KBM-7 (cell line): ENCODE measurements around the gene TSNAX.
A peak's percentile ranks its signal among the peaks of the same experiment; 100 is the strongest.

Source experiments
- DNase-seq: peaks from one replicate; pipeline ENCODE4 v3.0.0-alpha.2; 2015
- in situ Hi-C: fragments of 300-500 bp; cut with MboI; formaldehyde crosslinking; loops from 2 replicates; pipeline ENCODE4 v1.14.3; 2020; ENCODE audit warnings: low sequenced_read_pairs, low pct_unique_long_range_greater_than_20kb, mixed read lengths

The TSNAX gene

DNA sequence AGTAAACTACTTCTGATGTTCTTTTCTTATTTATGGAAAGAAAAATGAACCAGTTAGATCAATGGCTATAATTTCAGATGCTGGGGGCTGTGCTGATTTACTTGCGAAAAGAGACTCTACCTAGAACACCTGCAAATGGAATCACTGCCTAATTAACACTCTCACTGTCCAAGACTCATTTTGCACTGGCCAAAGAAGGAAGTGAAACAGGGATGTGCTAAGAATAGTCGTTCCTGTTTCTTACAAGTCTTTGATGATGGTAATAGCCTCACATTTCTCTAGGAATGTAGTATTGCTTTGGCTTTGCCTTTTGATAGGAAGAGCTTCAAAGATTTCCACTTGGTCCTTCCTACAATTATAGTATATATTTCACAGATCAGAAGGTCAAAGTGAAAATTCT is 12.7 kb upstream of the TSNAX start:
- peak; percentile 41 for DNase-seq
- in situ Hi-C loops = no loop called here

GRCh38 chr1:231517076-231517475 is 11.4 kb upstream of the TSNAX start:
- in situ Hi-C loops = no loop called here
- no peak for DNase-seq

DNA sequence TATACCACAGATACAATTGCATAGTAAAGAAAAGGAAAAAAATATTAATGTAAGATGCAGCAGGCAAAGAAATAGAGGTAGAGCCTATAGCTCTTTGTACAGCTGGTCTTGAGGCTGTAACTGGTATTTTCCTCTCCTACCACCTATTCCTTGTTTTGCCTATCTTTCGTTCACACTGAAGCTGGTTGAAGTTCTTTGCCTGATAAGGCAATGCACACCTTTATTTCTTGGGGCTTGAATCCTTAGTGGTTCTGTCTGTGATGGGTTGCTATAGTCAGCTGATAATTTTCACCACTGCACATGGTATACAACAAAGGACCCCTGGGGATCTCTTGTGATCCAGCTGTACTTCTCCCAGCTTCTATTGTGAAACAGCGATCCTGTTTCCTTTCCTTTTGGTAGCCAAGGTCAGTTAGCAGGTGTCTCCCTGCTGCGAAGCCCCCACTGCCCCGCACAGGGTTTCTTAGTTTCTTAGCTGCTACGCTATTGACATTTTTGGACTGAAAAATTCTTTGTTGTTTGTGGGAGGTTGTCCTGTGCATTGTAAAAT is 9.9 kb upstream of the TSNAX start:
- DNase-seq = no peak
- in situ Hi-C loops = no loop called here

- in situ Hi-C loops = no loop called here
- no peak for DNase-seq
These were observed 9.3 kb upstream of the TSNAX start for GRCh38 chr1:231519166-231519565.

- DNase-seq = no peak
- in situ Hi-C loops = no loop called here
These were observed 6.4 kb upstream of the TSNAX start for GRCh38 chr1:231522038-231522437.

DNA sequence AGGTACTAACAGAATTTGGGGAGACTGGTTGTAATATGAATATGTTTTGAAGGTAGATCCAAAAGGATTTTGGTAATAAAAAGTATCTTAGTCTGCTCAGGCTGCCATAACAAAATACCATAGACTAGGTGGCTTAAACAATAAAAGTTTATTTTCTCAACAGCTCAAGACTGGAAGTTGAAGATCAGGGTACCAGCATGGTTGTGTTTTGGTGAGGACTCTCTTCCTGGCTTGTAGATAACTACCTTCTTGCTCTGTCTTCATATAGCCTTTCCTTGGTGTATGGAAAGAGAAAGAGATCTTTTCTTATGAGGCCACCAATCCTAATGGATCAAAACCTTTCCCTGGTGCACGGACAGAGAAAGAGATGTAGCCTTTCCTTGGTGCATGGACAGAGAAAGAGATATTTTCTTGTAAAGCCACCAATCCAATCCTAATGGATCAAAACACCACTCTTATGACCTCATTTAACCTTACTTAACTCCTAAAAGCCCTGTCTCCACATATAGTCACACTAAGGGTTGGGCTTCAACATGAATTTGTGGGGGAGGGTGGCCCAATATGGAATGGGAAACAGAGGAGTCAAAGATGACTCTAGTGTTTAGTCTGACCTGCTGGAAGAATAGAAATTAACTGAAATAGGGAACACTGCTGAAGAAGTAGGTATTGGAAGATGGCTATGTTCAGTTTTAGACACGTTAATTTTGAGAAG is 5.4 kb upstream of the TSNAX start:
- no peak for DNase-seq
- in situ Hi-C loops = no loop called here

GRCh38 chr1:231523816-231524215 is 4.7 kb upstream of the TSNAX start:
- DNase-seq = peak; percentile 51
- in situ Hi-C loops = no loop called here

DNA sequence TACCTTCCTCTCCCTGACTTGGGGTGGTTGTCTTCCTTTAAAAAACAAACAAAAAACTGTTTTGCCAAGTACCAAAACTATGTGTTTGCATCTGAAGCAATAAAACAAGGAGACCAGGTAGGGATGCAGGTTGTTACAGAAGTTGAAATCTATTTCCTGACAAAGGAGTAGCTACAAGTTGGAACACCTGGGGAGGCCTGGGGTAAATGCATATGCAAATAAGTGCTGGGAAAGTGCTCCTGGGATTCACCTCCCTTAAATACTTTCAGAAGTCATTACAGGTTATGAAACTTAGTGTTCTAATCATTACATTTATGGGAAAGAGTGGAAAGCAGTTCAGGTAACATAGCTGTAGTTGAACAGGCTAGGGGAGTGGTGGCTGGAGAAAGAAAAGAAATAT is 1.9 kb upstream of the TSNAX start:
- DNase-seq = no peak
- in situ Hi-C loops = no loop called here

DNA sequence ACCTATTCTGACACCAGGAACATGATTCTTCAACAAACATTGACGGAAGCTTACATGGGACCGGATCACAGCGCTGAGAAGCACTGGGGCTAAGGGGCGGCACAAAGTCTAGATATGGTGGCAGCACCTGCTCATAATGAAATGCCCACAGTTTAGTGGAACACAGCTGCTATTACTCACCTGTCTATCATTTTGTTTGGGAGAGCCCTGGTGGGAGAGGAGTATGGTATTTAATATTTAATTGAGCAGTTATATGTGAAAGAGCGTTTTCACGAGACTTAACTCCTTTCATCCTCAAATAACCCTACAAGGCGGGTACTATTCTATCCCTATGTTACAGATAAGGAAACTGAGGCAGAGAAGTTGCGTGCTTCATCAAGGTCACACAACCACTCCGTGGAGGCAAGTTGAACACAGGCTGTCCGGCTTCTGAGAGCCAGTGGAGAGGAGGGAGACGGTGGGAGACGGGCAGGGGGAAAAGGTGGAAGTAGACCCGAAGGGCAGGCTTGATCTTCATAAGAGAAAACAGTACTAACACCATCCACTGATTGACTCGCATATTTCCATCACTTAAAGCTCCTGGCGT is 790 bp upstream of the TSNAX start:
- in situ Hi-C loops = no loop called here
- no peak for DNase-seq

DNA sequence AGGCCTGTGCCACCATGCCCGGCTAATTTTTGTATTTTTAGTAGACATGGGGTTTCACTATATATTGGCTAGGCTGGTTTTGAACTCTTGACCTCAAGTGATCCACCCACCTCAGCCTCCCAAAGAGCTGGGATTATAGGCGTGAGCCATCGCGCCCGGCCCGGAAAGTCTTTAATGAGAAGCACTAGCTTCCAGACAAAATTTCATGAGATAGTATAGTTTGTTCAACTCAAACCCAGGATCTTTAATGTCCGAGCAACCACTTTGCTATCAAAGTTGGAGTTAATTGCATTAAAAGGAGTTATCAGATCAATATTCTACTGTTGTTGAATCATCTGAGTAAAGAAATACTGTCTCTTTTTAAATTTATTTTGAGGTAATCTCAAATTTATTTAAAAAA is 4.8 kb downstream of the TSNAX start:
- in situ Hi-C loops = no loop called here
- DNase-seq = no peak

- in situ Hi-C loops = no loop called here
- no peak for DNase-seq
These were observed 6.3 kb downstream of the TSNAX start for GRCh38 chr1:231534703-231535159.

DNA sequence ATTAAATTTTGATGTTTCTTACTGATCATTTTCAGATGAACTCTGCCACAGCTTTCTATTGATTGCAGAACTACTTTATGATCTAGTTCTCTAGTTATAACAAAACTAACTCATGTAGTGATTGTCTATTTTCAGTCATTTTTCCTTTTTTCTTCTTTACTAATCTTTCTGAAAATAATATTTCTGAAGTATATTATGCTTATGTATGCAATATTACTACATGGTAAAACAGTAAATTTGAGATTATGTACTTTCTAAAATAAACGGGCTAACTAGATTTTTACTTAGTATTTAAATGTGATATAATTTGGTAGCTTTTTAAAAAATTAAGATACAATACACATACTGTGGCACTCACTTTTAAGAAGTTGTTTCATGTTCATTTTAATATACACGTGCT is 7.6 kb downstream of the TSNAX start:
- in situ Hi-C loops = no loop called here

DNA sequence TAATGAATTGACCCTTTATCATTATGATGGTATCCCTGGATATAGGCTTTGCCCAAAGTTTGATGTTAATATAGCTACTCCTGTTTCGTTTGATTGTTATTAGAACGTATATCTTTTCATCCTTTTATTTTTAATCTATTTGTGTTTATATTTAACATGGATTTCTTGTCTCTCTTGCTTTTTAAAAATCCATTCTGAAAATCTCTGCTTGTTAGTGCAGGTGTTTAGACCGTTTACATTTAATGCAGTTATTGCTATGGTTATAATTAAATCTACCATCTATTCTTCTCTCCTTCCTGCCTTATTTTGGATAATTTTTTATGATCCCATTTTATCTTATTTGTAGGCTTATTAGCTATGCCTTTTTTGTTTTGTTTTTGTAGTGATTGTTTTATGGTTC is 12.4 kb downstream of the TSNAX start:
- in situ Hi-C loops = no loop called here
- DNase-seq = no peak

More for the DNA sequence above, 7.6 kb downstream of the TSNAX start:
- no peak for DNase-seq

- in situ Hi-C loops = no loop called here
- DNase-seq = no peak
These were observed 13.4 kb downstream of the TSNAX start for GRCh38 chr1:231541842-231542241.

GRCh38 chr1:231544943-231545592 is 16.6 kb downstream of the TSNAX start:
- in situ Hi-C loops = no loop called here
- DNase-seq = no peak

GRCh38 chr1:231546693-231547092 is 18.2 kb downstream of the TSNAX start:
- no peak for DNase-seq
- in situ Hi-C loops = no loop called here

- DNase-seq = no peak
- in situ Hi-C loops = no loop called here
These were observed 21.4 kb downstream of the TSNAX start for GRCh38 chr1:231549733-231550447.

- in situ Hi-C loops = no loop called here
- peak; percentile 45 for DNase-seq
These were observed 21.9 kb downstream of the TSNAX start for GRCh38 chr1:231550448-231550781.

- in situ Hi-C loops = no loop called here
- DNase-seq = no peak
These were observed 24.9 kb downstream of the TSNAX start for GRCh38 chr1:231553320-231553719.

GRCh38 chr1:231554969-231555368 is 26.5 kb downstream of the TSNAX start:
- no peak for DNase-seq
- in situ Hi-C loops = no loop called here
